ENCODE data around the gene NSF. TPM values are rescaled to one million over a fixed set of nuclear protein-coding genes. Genes with fewer than 3 reads are reported as not detected.
A peak's percentile ranks its signal among the peaks of the same experiment; 100 is the strongest.

NSF gene
- total and polyA plus RNA-seq, 10 of the 15 experiments (the other 5 are each of a cell fraction or from before 2014, with no cell fraction given): 6.8 to 25.6 (median 16.8) TPM

- TF ChIP-seq SKIL (IDR thresholded peaks at IDR 0.05; ENCODE audit: low read depth, poor library complexity, severe bottlenecking) (no peak), STAT3 (IDR thresholded peaks at IDR 0.05; ENCODE audit: low read depth, low read length) (no peak), DPF2 (IDR thresholded peaks at IDR 0.05) (no peak), CHD4 (IDR thresholded peaks at IDR 0.05) (no peak), SPI1 (IDR thresholded peaks at IDR 0.05; ENCODE audit: borderline replicate concordance, insufficient read depth, low read depth, low read length) (no peak), SREBF2 (IDR thresholded peaks at IDR 0.05; ENCODE audit: low read length) (no peak), RELA (IDR thresholded peaks at IDR 0.05; ENCODE audit: borderline replicate concordance, partially characterized antibody) (no peak)
These were observed 129.9 kb downstream of the NSF start (continued) for GRCh38 chr17:46720408-46720807.

DNA sequence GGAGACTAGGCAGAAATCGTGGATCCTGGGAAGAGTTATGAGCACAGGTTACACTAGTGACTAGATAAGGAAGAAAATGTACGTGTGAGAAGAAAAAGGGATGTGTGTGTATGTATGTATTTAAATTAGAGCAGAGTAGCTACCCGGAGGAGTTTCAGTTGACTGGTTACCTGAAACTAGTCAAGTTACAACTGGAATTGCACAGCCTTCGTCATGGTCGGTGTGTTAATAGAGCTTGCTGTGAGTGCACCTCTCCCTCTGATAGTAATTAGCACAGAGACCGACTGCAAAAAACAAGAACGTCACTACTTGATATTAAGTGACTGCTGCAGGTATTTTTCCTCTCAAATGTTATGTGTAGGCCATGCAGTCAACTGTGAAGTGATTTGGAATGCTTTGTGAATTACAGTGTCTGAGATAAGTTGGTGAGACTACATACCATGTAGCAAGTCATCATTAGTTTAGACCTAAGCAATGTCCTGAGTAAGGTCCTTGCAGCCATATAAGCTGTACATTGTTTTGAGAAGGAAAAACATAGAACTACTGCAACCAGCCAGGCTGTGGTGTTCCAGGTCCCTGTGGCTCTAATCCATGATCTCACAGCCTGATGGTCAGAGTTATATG is 132.3 kb downstream of the NSF start:
- DNase-seq (ENCODE audit: low read depth, low spot score) (no peak), ATAC-seq (no peak), FAIRE-seq (peak; percentile 13)
- Histone ChIP-seq H3K27me3 (replicated peaks in 1 of 2; ENCODE audit: control insufficient read depth in 2 of 2, insufficient read depth in 2 of 2, low read length in 1 of 2) (no peaks in the 10 kb centered on the region), H3K9ac (ENCODE audit: control insufficient read depth, insufficient read depth, low read length) (no peak overlapping the region), H2AFZ (ENCODE audit: control insufficient read depth, low read depth, low read length) (no peak overlapping the region), H3K27ac (ENCODE audit: control insufficient read depth, insufficient read depth) (no peak overlapping the region), H3K4me1 (ENCODE audit: control insufficient read depth, insufficient read depth, low read length) (0 out of 2 replicates have a peak, but pooled peaks cover 3% of the 10 kb centered on the region), H4K20me1 (ENCODE audit: control insufficient read depth, insufficient read depth) (no peaks in the 10 kb centered on the region), H3K9me3 (replicated peaks; ENCODE audit: control insufficient read depth, insufficient read depth, low read length) (no peaks in the 10 kb centered on the region), H3K36me3 (ENCODE audit: control insufficient read depth in 2 of 2, insufficient read depth in 2 of 2, low read length in 1 of 2) (peaks cover 5 to 8% of the 10 kb centered on the region in 2 experiments; a peak in 3 of 4 replicates), H3K4me2 (ENCODE audit: control insufficient read depth, insufficient read depth) (no peak overlapping the region), H3K4me3 (no peak overlapping the region), H3K79me2 (ENCODE audit: control insufficient read depth, insufficient read depth, low read length) (no peaks in the 10 kb centered on the region)
- CTCF ChIA-PET: interaction anchor here (0.6 kb wide), 1 partner anchor 139 kb away, joined by 3 read pairs; no protein-coding TSS in a partner anchor
- POLR2A ChIA-PET: interaction anchor here (0.5 kb wide), 1 partner anchor 191 kb away, joined by 3 read pairs; no protein-coding TSS in a partner anchor
- in situ Hi-C loops (cut with MboI) (no loop called here), intact Hi-C loops (cut with micrococcal nuclease; ENCODE audit: unreplicated experiment) (no loop called here)
- SMC1A ChIA-PET (ENCODE audit: uncharacterized antibody, unreplicated experiment): interaction anchor here (0.6 to 1.5 kb wide), 2 partner anchors 10 to 198 kb away, joined by 4 to 5 read pairs; no protein-coding TSS in a partner anchor
- TF ChIP-seq MTA3 (IDR thresholded peaks at IDR 0.05; ENCODE audit: borderline replicate concordance, low read length): no peak
- WGBS (ENCODE audit: insufficient coverage, insufficient replicate concordance, low lambda C conversion rate, missing lambda C conversion rate): 65% methylated on average over 7 of the region's 7 CpGs
- RAD21 ChIA-PET (ENCODE audit: unreplicated experiment): no interaction called here
- BruUV-seq (replicated peaks): no TSS peak

Measured in GM12878 (cell line).